Measurements from ENCODE around the gene CTDSPL.

Gene CTDSPL

GRCh38 chr3:37904601-37905000 is 42.9 kb downstream of the CTDSPL start:
- H3K9me3 ChIP-seq (ENCODE audit: insufficient read depth, low read length, severe bottlenecking), result no peaks in the 10 kb centered on the region
- TF ChIP-seq, protein P1, sequence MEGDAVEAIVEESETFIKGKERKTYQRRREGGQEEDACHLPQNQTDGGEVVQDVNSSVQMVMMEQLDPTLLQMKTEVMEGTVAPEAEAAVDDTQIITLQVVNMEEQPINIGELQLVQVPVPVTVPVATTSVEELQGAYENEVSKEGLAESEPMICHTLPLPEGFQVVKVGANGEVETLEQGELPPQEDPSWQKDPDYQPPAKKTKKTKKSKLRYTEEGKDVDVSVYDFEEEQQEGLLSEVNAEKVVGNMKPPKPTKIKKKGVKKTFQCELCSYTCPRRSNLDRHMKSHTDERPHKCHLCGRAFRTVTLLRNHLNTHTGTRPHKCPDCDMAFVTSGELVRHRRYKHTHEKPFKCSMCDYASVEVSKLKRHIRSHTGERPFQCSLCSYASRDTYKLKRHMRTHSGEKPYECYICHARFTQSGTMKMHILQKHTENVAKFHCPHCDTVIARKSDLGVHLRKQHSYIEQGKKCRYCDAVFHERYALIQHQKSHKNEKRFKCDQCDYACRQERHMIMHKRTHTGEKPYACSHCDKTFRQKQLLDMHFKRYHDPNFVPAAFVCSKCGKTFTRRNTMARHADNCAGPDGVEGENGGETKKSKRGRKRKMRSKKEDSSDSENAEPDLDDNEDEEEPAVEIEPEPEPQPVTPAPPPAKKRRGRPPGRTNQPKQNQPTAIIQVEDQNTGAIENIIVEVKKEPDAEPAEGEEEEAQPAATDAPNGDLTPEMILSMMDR (IDR thresholded peaks at IDR 0.05; ENCODE audit: borderline replicate concordance, extremely low read depth, low read length, poor library complexity, severe bottlenecking), result no peak
- no peak for TF ChIP-seq EZH2 (IDR thresholded peaks at IDR 0.05; ENCODE audit: borderline replicate concordance, low read depth, low read length, severe bottlenecking)
- no peaks in the 10 kb centered on the region; the same call in 1 of the 2 replicates for H3K36me3 ChIP-seq (ENCODE audit: insufficient read depth, low read length)
- H4K20me1 ChIP-seq (ENCODE audit: insufficient read depth, low read length), result peaks cover 82% of the 10 kb centered on the region
- ATAC-seq (ENCODE audit: insufficient read depth, low read depth) (no peak), DNase-seq (no peak)
- no peak overlapping the region for H3K4me2 ChIP-seq (ENCODE audit: insufficient read depth, low read length)
- no peaks in the 10 kb centered on the region for H3K27me3 ChIP-seq (ENCODE audit: insufficient read depth, low read length, poor library complexity)
- peaks cover 36% of the 10 kb centered on the region for H3K79me2 ChIP-seq (ENCODE audit: insufficient read depth, low read length)
- no peak overlapping the region for H2AFZ ChIP-seq (ENCODE audit: low read depth, low read length)
- peaks cover 24% of the 10 kb centered on the region for H3K4me1 ChIP-seq (ENCODE audit: insufficient read depth, low read length)
- H3K27ac ChIP-seq (ENCODE audit: low read length), result no peak overlapping the region
- no peak overlapping the region for H3K4me3 ChIP-seq (ENCODE audit: low read depth in 1 of 2, low read length in 2 of 2)
- no peak overlapping the region for H3K9ac ChIP-seq (ENCODE audit: low read depth, low read length)

- H3K27me3 ChIP-seq (ENCODE audit: insufficient read depth, low read length, poor library complexity), result no peaks in the 10 kb centered on the region
- H3K4me2 ChIP-seq (ENCODE audit: insufficient read depth, low read length), result no peak overlapping the region
- no peaks in the 10 kb centered on the region; the same call in 1 of the 2 replicates for H3K36me3 ChIP-seq (ENCODE audit: insufficient read depth, low read length)
- H4K20me1 ChIP-seq (ENCODE audit: insufficient read depth, low read length), result peaks cover 81% of the 10 kb centered on the region
- TF ChIP-seq EZH2 (IDR thresholded peaks at IDR 0.05; ENCODE audit: borderline replicate concordance, low read depth, low read length, severe bottlenecking), result no peak
- TF ChIP-seq, protein P1 (IDR thresholded peaks at IDR 0.05; ENCODE audit: borderline replicate concordance, extremely low read depth, low read length, poor library complexity, severe bottlenecking), result no peak
- H2AFZ ChIP-seq (ENCODE audit: low read depth, low read length), result no peak overlapping the region
- no peak overlapping the region for H3K4me3 ChIP-seq (ENCODE audit: low read depth in 1 of 2, low read length in 2 of 2)
- DNase-seq (no peak), ATAC-seq (ENCODE audit: insufficient read depth, low read depth) (no peak)
- H3K9ac ChIP-seq (ENCODE audit: low read depth, low read length), result no peak overlapping the region
- H3K79me2 ChIP-seq (ENCODE audit: insufficient read depth, low read length), result peaks cover 36% of the 10 kb centered on the region
- peaks cover 24% of the 10 kb centered on the region for H3K4me1 ChIP-seq (ENCODE audit: insufficient read depth, low read length)
- H3K27ac ChIP-seq (ENCODE audit: low read length), result no peak overlapping the region
- no peaks in the 10 kb centered on the region for H3K9me3 ChIP-seq (ENCODE audit: insufficient read depth, low read length, severe bottlenecking)
These were observed 43.7 kb downstream of the CTDSPL start for GRCh38 chr3:37905346-37905745.

DNA sequence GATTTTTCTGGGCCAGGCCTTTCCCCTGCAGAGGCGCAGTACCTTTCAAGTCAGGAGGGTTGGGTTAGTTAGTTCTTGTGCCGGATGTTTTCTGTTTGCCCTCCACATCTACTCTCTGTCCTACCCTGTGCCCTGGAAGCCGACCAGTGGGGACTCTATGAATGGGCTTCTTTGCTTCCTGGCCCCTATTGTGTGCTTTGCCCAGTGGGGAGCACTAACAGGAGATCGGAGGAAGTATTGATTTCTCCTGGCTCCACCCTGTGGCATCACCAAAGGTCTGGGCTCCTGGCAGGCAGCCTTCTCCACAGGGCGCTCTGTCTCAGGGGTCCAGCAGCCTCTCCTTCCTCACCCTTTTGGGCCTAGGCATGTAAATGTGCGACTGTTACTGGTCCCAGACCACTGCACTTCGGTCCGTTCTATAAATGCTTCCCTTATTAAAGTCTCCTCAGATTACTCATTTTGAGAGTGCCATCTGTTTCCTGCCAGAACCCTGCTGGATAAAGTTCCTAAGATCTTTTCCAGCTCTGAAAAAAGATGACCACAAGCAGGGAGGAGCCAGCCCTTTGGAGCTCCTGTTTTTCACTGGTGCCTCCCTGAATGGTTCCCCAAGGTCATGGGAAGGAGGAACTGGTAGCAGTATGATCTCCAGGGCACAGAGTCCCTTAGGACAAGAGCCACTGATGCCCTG is 44.5 kb downstream of the CTDSPL start:
- Histone ChIP-seq H3K9me3 (ENCODE audit: insufficient read depth, low read length, severe bottlenecking) (no peaks in the 10 kb centered on the region), H3K9ac (ENCODE audit: low read depth, low read length) (no peak overlapping the region), H4K20me1 (ENCODE audit: insufficient read depth, low read length) (peaks cover 84% of the 10 kb centered on the region), H2AFZ (ENCODE audit: low read depth, low read length) (no peak overlapping the region), H3K79me2 (ENCODE audit: insufficient read depth, low read length) (peaks cover 36% of the 10 kb centered on the region), H3K27me3 (ENCODE audit: insufficient read depth, low read length, poor library complexity) (no peaks in the 10 kb centered on the region), H3K36me3 (ENCODE audit: insufficient read depth, low read length) (no peaks in the 10 kb centered on the region; the same call in 1 of the 2 replicates), H3K4me1 (ENCODE audit: insufficient read depth, low read length) (peaks cover 24% of the 10 kb centered on the region), H3K27ac (ENCODE audit: low read length) (peak overlapping the region; percentile 50), H3K4me2 (ENCODE audit: insufficient read depth, low read length) (peak overlapping the region; percentile 19; the same call in 1 of the 2 replicates), H3K4me3 (ENCODE audit: low read depth in 1 of 2, low read length in 2 of 2) (no peak overlapping the region)
- TF ChIP-seq, protein P1 (IDR thresholded peaks at IDR 0.05; ENCODE audit: borderline replicate concordance, extremely low read depth, low read length, poor library complexity, severe bottlenecking), result no peak
- no peak for TF ChIP-seq EZH2 (IDR thresholded peaks at IDR 0.05; ENCODE audit: borderline replicate concordance, low read depth, low read length, severe bottlenecking)
- ATAC-seq (ENCODE audit: insufficient read depth, low read depth), result no peak
- no peak for DNase-seq
